LNCaP clone FGC (cell line): ENCODE measurements around the gene ECHS1.
A peak's percentile ranks its signal among the peaks of the same experiment; 100 is the strongest.

ENCODE experiments used
- DNase-seq: peaks from one replicate; pipeline ENCODE4 v3.0.0-alpha.2; 2011; ENCODE audit warnings: low read depth
- H3K4me3 ChIP-seq: 2 replicates; pipeline ENCODE4 v1.5.1; 2011; ENCODE audit warnings: mild to moderate bottlenecking, low read depth, low read length, control low read depth
- TF ChIP-seq, protein P1 (sequence below): IDR thresholded peaks from 2 replicates; pipeline ENCODE4 v1.5.1; 2012; ENCODE audit warnings: mild to moderate bottlenecking; ENCODE audit not compliant: control insufficient read depth, insufficient read depth; ENCODE audit errors: extremely low read depth

ECHS1 gene

DNA sequence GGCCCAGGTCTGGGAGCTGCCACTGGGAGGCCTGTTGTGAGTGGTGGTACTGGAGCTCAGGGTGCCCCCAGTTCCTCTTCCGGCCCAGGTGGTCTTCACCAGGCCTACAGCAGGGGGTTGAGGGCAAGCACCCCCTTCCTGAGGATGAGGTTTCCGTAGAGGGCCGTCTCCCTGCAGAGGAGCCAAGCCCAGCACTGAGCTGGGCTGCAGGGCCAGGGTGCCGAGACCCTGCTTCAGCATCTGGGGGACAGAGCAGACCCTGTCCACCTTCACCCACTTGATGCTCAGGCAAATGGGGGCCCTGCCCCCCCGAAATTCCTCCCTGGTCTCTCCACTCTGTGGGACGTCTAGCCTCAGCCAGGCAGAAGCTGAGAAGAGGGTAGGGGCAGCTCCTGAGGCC lies 17.9 kb downstream of the ECHS1 start:
- H3K4me3 ChIP-seq = no peak overlapping the region
- TF ChIP-seq, protein P1, sequence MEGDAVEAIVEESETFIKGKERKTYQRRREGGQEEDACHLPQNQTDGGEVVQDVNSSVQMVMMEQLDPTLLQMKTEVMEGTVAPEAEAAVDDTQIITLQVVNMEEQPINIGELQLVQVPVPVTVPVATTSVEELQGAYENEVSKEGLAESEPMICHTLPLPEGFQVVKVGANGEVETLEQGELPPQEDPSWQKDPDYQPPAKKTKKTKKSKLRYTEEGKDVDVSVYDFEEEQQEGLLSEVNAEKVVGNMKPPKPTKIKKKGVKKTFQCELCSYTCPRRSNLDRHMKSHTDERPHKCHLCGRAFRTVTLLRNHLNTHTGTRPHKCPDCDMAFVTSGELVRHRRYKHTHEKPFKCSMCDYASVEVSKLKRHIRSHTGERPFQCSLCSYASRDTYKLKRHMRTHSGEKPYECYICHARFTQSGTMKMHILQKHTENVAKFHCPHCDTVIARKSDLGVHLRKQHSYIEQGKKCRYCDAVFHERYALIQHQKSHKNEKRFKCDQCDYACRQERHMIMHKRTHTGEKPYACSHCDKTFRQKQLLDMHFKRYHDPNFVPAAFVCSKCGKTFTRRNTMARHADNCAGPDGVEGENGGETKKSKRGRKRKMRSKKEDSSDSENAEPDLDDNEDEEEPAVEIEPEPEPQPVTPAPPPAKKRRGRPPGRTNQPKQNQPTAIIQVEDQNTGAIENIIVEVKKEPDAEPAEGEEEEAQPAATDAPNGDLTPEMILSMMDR = no peak
- DNase-seq = no peak

DNA sequence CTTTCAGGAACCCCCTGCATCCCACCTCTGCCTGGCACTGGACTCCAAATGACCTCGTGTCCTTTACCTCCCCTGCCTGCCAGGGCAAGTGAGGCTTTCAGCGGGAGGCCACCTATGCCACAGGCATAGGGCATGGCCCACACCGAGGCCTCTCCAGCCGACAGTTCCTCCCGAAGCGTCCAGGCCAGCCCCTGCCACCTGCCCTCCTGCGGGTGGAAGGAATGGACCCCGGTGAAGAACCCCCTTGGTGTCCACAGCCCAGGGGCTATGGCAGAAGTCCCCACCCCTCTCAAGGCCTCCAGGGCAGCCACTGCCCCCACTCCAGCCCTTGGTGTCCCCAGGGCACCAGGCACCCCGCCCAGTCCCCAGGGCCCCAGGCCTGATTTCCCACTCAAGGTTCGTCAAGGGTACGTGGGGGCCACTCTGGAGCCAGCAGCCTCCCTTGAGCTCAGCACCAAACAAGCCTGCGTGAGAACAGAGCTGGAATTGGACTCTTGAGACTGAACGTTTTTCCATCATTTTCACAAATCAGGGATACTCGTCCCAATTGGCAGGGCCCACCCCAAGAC lies 18.4 kb downstream of the ECHS1 start:
- TF ChIP-seq, protein P1 = no peak
- DNase-seq = no peak
- no peak overlapping the region for H3K4me3 ChIP-seq

DNA sequence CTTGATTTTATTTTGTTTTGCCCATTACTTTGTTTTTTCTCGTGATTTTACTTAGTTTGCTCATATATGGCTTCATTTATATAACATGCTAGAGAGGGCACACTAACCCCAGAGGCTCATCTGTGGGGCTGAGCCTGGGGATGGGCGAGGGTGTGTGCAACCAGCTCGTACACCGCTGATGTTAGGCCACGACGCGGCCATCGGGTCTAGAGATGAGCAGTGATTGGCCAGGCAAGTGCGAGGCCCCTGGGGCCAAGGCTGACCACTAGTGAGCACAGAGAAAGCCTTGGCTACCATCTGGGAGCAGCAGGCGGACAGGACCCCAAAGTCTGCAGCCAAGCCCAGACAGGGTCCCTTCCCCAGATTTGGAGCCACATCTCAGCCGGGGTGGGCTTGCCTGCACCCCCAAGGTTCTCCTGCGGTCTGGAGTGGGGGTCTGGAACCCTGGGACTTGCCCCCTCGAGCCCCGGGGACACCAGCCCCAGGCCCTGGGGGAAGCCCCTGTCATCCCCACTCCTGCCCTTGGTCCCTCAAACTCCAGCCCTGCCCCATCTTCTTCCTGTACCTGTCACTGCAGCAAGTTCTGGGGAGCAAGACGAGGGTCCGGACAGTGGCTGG lies 19.1 kb downstream of the ECHS1 start:
- no peak for DNase-seq
- H3K4me3 ChIP-seq = no peak overlapping the region
- TF ChIP-seq, protein P1 = no peak

DNA sequence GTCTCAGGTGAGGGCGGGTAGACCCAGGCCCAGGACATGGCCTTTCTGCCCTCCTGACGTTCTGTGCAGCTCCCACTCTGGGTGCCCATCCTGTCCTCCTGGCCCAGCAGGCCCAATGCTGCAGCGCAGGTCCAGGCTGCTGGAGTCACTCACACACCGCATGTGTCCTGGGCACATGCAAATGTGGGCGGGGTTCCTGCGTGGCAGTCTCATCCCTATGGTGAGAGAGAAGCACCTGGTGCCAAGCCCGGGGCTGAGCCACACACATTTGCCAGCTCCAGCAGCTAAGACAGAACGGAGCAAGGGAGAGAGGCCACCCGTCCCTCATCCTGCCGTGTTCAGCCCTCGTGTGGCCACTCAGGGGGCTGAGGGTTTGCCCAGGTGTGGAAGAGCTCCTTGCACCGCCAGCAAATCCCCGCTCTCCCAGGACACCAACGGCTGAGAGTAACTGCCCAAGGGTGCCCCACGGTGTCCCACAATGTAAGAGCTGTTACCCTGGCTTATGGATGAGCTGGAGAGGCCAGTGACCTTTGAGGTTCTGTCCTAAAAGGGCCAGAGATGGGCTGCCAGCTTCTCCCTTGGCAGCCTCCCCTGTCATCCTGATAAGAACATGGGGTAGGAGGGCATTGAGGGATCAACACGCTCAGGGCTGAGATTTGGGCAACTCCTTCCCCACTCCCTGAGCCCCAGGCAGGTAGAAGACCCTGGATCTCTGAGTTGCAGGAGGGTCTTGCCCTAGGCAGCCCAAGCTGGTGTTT lies 19.8 kb downstream of the ECHS1 start:
- TF ChIP-seq, protein P1 = no peak
- peak; percentile 32 for DNase-seq
- no peak overlapping the region for H3K4me3 ChIP-seq

DNA sequence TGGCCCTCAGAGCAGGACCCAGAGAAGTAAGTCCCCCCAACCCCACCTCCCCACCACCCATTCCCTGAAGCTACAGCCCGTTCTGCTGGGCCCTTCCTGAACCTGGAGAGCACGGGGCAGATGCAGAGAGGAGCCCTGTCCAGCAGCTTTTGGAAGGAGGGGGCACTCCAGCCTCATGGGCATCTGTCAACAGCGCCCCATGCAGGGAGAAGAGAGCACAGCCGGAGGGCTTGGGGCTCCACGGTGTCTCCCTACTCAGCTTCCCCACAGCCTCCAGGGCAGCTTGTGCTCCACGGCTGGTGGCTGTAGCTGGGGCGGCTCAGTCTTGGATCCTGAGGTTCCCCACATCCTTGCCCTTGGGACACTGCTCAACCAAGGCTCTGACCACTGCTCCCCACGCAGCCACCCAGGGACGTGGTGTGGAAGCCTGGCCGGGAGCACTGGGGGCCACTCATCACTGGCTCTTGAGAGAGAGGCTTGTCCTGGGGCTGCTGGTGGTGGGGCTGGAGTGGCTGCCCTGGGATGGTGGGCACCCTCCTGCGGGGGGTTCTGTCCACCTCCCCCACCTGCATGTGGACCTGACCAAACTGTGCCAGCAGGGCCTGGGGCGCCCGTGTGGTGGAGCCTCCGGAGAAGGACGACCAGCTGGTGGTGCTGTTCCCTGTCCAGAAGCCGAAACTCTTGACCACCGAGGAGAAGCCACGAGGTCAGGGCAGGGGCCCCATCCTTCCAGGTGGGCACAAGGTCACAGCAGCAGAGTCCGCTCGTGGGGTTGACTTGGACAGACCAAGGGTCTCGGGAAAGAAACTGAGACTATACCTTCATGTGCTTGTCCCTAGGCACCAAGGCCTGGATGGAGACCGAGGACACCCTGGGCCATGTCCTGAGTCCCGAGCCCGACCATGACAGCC lies 21.5 kb downstream of the ECHS1 start:
- TF ChIP-seq, protein P1 = no peak
- no peak overlapping the region for H3K4me3 ChIP-seq

DNA sequence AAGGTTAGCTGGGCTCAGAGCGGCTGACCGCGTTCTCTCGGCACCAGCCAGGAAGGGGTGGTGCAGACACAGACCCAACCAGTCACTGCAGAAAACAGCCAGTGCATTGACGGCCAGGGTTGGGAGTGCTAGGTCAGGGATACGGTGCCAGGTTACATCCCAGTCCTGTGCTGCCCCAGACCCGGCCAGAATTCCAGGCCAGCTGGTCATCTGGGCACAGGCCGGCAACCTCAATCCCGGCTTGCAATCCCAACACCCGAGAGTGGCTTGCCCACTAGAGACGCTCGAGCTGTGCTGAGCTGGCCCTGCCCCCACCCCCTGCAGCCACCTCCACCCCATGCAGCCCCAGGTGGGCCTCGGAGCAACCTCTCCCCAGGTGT lies 22.2 kb downstream of the ECHS1 start:
- TF ChIP-seq, protein P1 = no peak
- DNase-seq = no peak
- H3K4me3 ChIP-seq = no peak overlapping the region

More for the DNA sequence above, 21.5 kb downstream of the ECHS1 start:
- DNase-seq = no peak
